ENCODE results near the gene KRTAP26-1.

The KRTAP26-1 gene, protein sequence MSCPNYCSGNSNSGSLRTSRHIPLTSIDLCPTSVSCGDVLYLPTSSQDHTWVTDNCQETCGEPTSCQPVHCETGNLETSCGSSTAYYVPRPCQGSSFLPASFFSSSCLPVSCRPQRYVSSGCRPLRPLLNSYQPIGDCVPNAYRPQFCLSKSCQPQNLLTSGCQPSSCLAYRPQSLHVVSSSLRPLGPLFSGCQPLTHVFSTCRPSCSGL

DNA sequence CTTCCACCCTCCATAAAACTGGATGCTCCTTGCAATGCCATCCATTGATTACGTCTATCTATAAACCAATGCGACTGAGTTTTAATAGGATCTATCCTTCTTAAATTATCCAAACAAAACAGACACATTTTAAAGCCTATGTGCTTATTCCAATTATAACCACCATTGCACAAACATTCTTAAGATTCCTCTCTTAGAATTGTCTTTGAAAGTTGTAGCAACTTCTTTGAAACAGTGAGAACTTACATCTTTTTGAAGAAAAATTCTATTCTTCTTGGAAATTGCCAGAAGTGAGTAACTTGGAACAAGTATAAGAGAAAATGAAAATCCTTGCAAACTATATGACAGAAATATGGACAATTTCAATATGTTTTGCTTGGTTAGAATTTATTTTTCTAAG is at the start of gene KRTAP26-1:
TSS of gene KRTAP26-1 (minus strand) at position 101 of the 400 bp plus-strand sequence. CDS start 280 bp downstream, outside the sequence.
- ATAC-seq, result no peak

DNA sequence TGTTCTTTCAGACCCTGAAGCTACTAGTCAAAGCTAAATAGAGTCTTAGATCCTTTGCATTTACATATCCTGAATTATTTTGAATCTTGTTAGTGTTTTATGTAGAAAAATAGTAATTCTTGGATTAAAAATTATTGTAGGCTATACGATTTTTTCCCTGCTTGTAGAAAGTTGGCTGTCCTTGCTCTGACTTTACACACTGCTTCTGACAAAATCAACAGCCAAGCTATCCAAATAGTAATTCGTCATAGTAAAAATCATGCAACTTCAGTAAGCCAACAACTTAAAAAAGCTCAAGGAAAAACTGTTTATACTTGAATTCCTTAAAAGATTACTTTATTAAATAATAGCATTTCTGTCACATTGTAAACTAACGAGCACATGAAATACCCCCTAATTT is 35.8 kb upstream of the KRTAP26-1 start:
- no peak for ATAC-seq

DNA sequence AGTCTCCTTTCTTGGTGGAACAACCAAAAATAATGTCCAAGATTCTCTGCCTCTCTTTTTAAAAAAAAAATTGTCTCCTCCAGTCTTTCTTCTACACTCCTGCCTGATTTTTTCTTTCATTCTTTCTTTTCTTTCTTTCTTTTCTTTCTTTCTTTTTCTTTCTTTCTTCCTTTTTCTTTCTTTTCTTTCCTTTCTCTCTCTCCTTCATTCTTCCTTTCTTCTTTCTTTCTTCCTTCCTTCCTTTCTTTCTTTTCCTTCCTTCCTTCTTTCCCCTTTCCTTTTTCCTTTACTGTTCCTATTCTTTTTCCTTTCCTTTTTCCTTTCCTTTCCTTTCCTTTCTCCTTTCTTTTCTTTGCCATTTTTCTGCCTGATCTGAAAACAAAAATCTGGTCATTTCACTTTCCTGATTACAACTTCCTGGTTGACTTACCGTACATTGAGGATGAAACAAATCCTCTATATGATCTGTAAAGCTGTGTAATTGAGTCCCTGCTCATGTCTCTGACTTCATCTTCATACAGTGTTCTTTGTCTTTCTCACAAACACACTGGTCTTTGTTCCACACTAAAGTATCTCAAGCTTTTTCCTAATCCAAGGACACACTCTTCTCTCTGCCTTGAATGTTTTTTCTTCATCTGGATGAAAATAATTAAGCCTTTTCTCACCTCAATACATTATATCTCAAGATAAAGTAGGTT is 34.3 kb upstream of the KRTAP26-1 start:
- no peak for ATAC-seq

DNA sequence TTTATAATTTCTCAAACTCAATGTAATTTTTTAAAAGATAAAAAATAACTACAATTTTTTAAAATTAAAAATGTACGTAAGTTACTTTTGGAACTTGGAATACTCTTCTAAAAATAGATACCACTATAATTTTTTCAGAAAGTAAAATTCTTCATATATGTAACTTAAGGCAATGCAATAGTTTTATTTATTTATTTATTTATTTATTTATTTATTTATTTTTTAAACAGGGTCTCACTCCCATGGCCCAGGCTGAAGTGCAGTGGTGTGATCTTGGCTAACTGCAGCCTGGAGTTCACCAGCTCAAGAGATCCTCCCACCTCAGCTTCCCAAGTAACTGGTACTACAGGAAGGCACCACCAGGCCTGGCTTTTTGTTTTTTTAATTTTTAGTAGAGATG is 31.4 kb upstream of the KRTAP26-1 start:
- no peak for ATAC-seq

DNA sequence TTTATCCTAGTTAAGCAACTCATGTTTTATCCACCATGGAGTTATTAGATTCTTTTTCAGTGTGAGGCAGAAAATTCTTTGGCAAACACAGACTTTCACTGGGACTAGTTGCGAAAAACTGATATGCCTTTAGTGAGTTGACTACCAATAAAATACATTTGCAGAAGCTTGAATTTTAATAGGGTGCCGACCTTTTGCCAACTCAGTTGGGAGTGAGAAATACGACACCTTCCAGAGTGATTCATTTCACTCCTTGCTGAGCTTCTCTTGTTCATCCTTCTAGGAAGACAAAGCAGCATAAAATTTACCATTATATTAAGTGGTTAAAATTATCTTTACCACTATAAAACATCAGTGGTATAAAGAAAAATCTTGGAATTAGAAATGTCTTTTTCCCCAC is 29.5 kb upstream of the KRTAP26-1 start:
- no peak for ATAC-seq

DNA sequence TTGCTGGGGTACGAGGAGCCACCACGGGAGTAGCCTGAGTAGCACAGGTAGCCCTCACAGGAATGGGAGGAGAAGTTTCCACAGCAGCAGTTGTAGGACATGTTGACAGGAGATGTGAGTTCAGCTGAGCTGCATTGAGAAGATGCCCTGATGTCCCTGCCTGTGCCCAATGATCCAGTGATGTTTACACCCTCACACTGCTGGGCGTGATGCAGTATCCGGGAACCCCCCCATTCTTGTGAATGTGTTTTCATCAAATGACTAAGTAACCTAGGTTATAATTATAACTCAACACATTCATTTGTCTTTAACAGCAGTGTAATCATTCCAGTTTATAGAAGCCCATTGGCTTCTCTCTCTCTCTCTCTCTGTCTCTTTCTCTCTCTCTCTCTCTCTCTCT is 28.4 kb upstream of the KRTAP26-1 start, which contains the start of gene KRTAP23-1:
TSS of gene KRTAP23-1 (minus strand) at position 101 of the 400 bp plus-strand sequence. CDS start at position 101, 0 bp downstream.
- no peak for ATAC-seq

DNA sequence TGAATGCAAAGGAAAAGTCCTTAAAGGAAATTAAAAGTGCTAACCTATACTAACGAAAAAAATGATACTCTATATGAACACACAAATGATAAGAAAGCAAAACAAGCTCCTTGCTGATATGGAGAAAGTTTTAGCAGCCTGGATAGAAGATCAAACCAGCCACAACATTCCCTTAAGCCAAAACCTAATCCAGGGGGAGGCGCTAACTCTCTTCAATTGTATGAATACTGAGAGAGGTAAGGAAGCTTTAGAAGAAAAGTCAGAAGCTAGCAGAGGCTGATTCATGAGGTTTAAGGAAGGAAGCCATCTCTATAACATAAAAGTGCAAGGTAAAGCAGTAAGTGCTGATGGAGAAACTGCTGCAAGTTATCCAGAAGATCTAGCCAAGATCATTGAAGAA is 24.9 kb upstream of the KRTAP26-1 start:
- ATAC-seq, result no peak

DNA sequence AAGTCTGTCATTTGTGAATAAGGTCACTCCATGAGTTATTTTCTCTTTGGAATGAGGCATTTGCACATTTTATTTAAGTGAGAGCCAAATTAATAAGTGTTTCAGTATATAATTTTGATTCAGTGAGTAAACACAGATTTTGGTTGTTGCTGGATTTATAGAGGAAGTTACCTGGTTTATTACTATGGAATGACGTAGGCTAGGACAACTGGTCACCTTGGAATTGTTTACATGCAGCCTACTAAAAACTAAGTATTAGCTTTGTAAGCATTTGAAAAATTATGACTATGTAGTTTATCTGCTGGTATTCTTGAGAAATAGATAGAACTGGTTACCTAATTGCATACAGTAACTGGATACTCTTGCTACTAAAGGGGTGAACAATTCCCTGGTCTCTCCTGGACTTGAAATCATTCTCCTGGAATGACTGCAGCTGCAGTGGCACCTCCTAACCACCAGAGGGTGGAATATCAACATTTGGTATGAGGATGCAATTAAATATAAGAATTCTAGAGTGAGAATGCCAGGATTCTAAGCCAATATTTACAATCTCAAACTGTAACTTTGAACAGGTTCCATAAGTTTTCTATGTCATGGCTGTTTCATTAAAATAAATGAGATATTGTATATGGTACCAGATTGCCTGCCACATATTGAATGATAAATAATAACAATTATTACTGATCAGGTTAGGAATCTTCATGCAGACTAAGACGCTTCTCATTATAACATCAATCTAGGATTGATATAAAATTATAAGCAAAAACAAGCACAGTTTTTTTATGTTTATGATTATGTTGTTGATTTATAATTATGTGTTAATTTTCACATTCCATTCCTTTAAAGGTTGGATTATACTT is 20.8 kb upstream of the KRTAP26-1 start:
- ATAC-seq, result no peak

DNA sequence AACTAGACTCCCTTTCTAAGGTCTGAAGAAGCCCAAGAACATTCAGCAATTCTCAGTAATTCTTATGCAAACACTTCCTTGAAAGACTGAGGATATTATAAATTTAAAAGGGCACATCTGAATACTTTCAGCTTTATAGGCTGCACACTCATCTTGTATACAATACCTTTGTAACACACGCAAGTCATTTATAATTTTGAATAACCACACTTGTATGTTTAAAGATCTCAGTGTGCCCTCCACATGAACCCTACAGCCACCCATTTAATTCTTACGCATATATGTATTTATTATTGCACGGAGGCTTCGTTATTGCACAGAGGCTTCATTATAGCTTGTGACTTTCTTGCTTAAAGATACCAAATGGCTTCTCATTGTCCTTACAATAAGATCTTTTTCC is 18.6 kb upstream of the KRTAP26-1 start:
- ATAC-seq, result no peak

DNA sequence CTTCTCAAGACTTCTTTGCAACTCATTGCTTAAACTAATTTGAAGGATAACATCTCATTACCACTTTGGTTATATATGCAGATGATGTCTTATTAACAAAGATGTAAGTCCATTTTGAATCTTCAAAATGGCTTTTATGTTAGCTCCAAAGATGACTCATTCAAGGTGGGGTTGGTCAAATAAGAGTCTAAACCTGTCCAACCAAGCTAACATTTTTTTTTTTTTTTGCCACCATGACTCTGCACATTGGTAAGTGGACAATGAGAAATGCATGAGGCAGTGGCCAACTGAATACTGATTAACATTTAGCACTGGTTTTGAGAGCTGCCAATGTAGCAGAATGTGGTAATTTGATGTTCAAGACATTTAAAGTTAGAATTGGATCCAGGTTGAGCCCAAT is 17.7 kb upstream of the KRTAP26-1 start:
- ATAC-seq, result no peak

DNA sequence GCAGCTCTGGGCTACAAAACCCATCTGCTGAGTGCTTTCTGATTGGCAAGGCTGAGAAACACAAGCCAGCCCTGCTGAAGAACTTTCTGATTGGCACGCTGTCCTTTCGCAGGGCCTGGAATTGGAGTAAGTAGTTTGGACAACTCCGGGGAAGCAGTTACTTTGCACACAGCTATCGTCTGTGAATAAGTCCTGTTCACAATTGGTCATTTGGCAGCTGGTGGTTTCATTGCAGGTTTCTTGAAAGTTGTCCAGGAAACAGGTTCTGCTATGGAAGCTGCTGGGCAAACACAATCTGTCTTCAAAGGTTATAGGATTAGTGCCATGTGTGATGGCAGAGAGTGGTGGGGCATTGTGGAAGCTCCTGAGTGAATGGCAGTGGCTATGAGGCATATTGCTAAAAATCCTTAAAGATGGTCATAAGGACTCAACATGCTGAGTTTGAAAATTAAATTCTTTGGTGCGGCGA is 17.2 kb upstream of the KRTAP26-1 start, which contains the start of gene KRTAP27-1:
TSS of gene KRTAP27-1 (minus strand) at position 419 of the 469 bp plus-strand sequence. CDS start at position 393, 26 bp downstream.
- no peak for ATAC-seq

DNA sequence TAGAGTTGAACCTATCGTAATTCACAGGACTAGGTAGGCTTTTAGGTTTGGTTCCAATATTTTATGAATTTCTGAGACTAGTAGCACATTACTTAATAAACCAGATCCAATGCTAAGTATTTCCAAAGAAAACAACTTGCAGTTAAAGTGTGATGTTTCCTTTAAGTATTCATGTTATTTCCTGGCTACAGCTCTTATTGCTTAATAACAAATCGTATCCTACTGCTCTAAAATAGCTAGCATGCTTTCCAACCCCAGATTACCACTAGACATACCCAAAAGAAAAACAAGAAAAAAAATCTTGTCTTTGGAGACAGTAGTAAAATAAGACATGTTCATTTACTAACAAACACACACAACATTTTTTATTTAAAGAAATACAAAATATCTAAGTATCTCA is 16.5 kb upstream of the KRTAP26-1 start:
- ATAC-seq, result no peak

DNA sequence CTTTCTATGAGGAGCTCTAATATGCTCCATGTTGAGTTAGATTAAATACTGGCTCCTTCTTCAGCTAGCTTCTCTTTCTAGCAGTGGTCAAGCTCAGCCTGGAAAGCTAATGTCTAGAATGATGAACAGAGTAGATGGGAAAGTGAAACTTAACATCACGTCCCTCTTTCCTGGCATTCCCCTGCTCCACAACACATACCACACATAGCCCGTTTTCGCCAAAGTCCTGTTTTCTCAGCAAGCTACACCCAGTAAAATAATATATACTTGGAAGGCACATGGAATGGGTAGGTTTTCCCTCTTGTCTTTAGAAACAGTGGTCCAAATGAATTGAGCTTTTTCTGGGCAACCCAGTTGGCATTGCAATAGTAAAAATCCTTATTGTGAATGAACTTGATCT is 13.6 kb upstream of the KRTAP26-1 start:
- ATAC-seq, result no peak

DNA sequence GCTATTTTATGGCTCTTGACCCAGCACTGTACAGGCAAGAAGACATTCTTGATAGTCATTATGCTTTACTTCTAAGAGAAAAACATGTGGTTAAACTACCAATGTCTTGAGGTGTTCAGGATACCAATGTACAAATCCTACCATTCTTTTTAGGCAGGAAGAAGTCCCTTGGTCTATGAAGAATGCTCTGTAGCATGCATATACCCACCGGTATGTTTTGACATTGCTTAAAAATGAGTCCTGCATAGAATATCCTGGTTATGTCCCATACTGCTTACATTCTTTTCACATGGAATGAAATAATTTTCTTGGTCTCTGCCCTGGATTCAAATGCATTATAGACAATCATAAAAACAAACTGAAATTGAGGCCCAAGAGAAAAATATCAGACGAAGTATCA is 12.6 kb upstream of the KRTAP26-1 start:
- no peak for ATAC-seq

DNA sequence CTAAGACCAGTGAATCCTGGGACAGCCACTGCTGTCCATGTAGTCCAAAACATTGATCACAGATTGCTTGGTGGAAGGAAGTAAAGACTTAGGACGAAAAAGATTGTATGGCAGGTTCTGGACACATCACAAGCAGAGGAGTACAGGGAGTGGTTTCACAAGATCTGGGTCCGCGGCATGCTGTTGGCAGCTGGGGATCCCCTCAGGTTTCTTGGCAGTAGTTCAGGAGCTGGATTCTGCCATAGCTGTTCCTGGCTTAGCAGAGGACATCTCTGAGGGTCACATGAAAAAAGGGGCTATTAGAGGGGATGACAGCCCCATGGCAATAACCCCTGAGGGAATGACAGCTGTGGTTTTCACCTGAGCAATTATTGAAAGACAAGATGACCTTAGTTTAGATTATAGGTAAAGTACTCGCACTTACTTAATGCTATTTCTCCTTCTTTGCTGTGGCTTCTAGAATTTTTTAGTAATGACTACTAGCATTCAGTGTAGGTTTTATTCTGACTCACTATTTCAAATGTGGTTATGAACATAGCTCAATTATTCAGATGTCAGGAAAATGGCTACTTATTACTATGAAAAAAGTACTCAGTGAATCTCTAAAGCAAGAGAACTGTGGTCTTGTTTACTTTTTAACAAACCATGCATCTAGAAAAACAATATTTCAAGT is 9.2 kb upstream of the KRTAP26-1 start:
- ATAC-seq, result no peak

DNA sequence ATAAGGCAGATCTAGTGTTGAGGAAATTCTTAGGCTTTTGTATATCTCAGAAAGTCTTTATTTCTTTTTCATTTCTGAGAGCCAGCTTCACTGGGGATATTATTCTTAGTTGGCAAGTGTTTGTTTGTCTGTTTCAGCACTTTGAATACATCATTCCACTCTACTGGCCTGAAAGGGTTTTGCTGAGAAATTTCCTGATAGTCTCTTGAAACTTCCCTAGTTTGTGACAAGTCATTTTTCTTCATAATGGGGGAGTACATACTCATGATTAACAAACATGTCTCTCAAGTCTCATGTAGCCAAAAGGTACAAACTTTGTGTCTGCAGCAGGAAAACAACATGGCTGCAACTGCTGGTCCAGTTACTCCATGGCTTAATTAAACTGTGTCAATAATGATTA is 6.3 kb upstream of the KRTAP26-1 start:
- no peak for ATAC-seq

DNA sequence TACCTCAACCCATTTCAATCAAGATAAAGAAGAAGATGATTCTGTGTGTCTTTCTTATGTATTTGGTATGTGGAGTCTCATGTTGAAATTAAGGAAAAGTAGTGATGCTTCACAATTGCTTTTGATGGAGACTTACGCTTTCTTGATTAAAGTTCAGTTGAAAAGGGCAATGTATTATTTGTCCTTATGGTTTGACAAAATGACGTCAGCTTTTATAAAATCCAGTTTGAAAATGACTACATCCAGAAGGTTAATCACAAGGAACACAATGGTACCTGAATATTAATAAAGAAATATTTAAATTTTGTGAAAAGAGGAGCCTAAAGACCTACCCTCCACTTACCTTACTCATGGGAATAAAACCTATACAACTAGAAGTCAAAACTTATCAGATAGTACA is 4.4 kb downstream of the KRTAP26-1 start:
- ATAC-seq, result no peak

DNA sequence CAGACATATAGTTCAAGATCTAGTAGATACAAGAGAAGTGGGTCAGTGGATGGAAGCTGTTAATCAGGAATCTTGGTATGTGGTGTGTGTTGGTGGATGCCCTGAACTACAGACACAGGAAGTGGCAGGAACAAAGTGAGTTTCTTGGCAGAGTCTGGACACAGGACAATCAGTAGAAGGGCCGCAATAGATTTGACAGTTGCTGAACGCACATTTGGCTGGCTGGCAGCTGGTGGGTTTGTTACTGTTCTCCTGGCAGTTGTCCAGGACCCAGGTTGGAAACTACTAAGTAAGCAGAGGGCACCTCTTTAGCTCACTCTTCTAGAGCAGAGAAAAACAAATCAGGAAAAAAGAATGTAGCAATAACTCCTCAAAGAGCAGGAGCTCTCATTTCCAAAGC is 13.2 kb downstream of the KRTAP26-1 start:
- ATAC-seq, result no peak

DNA sequence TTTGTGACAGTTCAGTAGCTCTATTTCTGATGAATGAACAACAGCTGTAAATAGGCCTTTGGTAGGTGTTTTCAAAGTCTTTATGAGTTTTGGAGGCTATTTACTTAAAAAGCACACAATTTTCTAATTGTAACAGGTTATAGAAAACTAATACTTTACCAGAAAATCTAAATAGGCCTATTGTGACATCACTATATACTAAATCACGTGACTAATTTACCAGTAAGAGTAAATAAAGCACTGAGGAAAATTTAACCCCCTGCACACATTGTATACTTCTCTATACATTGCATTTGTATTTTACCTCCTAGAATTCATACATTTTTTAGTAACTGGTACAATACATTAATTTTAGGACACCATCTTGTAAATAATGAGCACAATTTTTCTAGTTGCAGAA is 15.0 kb downstream of the KRTAP26-1 start:
- no peak for ATAC-seq

DNA sequence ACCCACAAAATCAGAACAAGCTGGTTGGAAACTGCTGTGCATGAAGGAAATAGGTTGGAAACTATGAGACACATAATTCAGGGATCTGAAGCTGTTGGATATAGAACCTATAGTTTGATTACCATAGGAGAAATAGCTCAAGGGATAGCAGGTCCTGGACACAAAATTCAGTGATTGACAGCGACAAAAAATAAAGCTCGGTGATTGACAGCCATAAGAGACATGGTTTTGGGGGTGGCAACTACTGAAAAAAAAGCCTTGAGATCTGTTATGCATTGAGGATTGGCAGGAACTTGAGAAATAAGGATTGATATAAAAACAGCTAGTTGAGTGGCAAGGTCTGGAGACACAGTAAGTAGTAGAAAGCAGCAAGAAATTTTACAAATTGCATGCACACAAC is 30.9 kb downstream of the KRTAP26-1 start, which contains the start of gene KRTAP25-1:
TSS of gene KRTAP25-1 (minus strand) at position 300 of the 400 bp plus-strand sequence. CDS start at position 276, 24 bp downstream.
- ATAC-seq, result no peak

DNA sequence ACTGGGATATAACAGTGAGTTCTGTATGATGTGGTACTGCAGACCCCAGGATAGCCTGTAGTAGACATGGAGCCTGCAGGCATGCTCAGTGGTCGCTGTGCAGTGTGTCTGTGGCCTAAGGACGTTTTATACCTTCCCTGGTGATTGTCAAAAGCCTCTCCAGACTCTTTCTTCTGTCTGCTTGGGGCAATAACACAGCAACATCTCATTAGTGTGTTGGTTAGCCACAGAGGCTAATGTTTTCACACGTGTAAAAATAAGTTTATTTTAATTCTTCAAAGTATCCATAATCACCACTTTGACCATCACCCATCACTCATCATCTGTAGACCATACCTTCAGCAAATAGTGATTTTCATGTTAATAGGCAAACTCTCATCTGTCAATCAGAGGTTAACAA is 37.3 kb downstream of the KRTAP26-1 start, which contains the start of gene KRTAP24-1:
TSS of gene KRTAP24-1 (minus strand) at position 101 of the 400 bp plus-strand sequence. CDS start at position 83, 18 bp downstream.
- no peak for ATAC-seq

DNA sequence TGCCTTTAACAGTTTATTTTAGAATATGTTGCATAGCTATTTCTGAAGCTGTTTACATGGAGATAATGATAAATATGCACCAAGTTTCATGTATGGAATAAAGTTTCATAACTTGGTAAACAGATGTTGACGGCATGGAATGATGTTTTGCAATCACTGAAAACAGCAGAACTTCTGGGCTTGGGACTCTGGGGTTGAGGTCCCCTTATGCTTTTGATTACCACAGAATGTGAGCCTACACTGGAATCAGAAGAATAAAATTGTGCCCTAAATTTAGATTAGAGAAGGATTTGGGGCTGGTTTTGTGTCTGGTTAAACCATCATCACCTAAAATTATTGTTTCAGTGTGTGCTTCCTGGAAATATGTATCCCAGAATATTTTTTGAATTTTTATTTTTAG is 48.5 kb downstream of the KRTAP26-1 start:
- no peak for ATAC-seq
